HepG2 (cell line): ENCODE data around the gene SLC7A10.

Experiments used
- MED1 ChIP-seq: sonication (generic); formaldehyde crosslinking; IDR thresholded peaks from 2 replicates; pipeline ENCODE4 v1.4.0; 2020; ENCODE audit warnings: missing genetic modification reagents
- SUZ12 ChIP-seq: fragments of 150-350 bp; IDR thresholded peaks from 2 replicates; pipeline ENCODE4 v1.6.1; 2014; ENCODE audit warnings: low read depth, low read length
- ZNF530 ChIP-seq: sonication (generic); formaldehyde crosslinking; IDR thresholded peaks from 2 replicates; pipeline ENCODE4 v1.5.0; 2020; ENCODE audit warnings: low read depth, mild to moderate bottlenecking, missing genetic modification reagents
- ZNF562 ChIP-seq: sonication (generic); formaldehyde crosslinking; IDR thresholded peaks from 2 replicates; pipeline ENCODE4 v1.8.0; 2022; ENCODE audit warnings: missing genetic modification reagents, borderline replicate concordance
- TF ChIP-seq, protein P1 (sequence below): sonication (generic); formaldehyde crosslinking; IDR thresholded peaks from 2 replicates; pipeline ENCODE4 v1.5.0; 2020; ENCODE audit warnings: missing genetic modification reagents

DNA sequence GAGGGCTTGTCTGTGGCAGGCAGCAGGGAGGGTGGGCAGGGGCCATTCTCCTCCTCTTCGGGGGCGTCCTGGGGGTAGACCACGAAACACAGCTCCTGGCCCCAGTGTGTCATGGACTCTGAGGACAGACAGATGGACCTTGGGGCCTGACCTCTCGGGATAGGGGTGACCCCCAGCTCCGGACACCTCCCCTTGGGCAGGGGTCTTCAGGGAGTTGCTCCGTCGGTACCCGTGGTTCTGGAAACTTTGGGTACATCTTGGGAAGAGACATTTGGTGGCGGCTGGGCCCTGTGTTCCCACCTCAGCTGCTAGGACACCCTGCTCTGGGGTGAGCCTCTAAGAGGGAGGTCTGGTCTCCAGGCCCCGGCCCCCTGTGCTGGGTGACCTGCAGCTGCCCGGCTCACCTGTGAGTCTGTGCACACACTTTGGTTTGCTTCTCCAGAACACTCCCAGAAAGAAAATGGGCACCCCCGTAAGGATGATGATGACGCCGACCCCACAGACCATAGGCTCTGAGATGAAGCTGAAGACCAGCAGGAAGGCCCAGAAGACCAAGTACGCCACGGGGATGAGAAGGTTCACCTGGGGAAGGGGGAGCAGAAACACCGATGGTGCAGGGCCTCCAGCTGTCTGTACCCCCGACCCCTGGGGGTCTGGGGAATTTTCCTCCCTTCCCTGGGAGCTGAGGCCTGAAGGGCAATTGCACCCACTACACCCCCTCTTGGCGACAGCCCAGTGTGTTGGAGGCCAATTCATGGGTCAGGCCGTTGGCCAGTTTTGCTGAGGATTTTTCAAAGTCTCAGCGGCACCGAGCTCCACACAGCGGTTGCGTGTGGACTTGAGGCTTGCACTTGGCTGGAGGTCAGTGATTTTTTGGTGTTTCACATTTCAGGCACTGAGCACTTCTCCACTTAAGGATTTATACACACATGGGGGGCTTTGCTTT lies 16.5 kb downstream of the SLC7A10 start:
- TF ChIP-seq, protein P1, sequence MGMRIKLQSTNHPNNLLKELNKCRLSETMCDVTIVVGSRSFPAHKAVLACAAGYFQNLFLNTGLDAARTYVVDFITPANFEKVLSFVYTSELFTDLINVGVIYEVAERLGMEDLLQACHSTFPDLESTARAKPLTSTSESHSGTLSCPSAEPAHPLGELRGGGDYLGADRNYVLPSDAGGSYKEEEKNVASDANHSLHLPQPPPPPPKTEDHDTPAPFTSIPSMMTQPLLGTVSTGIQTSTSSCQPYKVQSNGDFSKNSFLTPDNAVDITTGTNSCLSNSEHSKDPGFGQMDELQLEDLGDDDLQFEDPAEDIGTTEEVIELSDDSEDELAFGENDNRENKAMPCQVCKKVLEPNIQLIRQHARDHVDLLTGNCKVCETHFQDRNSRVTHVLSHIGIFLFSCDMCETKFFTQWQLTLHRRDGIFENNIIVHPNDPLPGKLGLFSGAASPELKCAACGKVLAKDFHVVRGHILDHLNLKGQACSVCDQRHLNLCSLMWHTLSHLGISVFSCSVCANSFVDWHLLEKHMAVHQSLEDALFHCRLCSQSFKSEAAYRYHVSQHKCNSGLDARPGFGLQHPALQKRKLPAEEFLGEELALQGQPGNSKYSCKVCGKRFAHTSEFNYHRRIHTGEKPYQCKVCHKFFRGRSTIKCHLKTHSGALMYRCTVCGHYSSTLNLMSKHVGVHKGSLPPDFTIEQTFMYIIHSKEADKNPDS (CRISPR knock-in tag) = no peak
- TF ChIP-seq MED1 = no peak
- no peak for TF ChIP-seq ZNF562 (CRISPR knock-in tag)
- no peak for TF ChIP-seq ZNF530 (CRISPR knock-in tag)
- TF ChIP-seq SUZ12 = no peak
